ENCODE measurements around the gene ITIH6. TPM values are rescaled to one million over a fixed set of nuclear protein-coding genes. Genes with fewer than 3 reads are reported as not detected.

The ITIH6 gene
- total RNA-seq, 1 experiment from 2014 or later, result not detected

- ChIA-PET CTCF (no interaction called here), POLR2A (ENCODE audit: unreplicated experiment) (no interaction called here)
- H3K4me2 ChIP-seq (ENCODE audit: low read length), result peak overlapping the region; percentile 100
These were observed 12.5 kb upstream of the ITIH6 start for GRCh38 chrX:54810532-54810931.

GRCh38 chrX:54808605-54809483 is 10.8 kb upstream of the ITIH6 start:
- H3K4me3 ChIP-seq (ENCODE audit: low read length), result peak overlapping the region; percentile 83
- TF ChIP-seq EZH2 (IDR thresholded peaks at IDR 0.05; ENCODE audit: low read length, unreplicated experiment) (no peak), EZH2phosphoT487 (IDR thresholded peaks at IDR 0.05; ENCODE audit: borderline replicate concordance, low read length) (no peak), CTCF (conservative IDR thresholded peaks at IDR 0.05; ENCODE audit: low read depth, low read length) (no peak)
- BruUV-seq (replicated peaks), result TSS peak; percentile 86
- ATAC-seq, result peak; percentile 88
- peak overlapping the region; percentile 33; the same call in 1 of the 2 replicates for H3K27ac ChIP-seq (ENCODE audit: low read length)
- peaks cover 6% of the 10 kb centered on the region; the same call in 1 of the 2 replicates for H3K36me3 ChIP-seq (ENCODE audit: low read depth, low read length)
- H3K9me3 ChIP-seq (ENCODE audit: low read length), result no peaks in the 10 kb centered on the region
- peak overlapping the region; percentile 100 for H3K4me2 ChIP-seq (ENCODE audit: low read length)
- CTCF ChIA-PET, result no interaction called here
- H2AFZ ChIP-seq (ENCODE audit: low read length), result peak overlapping the region; percentile 95
- H4K20me1 ChIP-seq (ENCODE audit: low read length), result no peaks in the 10 kb centered on the region
- H3K9ac ChIP-seq (ENCODE audit: low read length), result peak overlapping the region; percentile 81
- H3F3A ChIP-seq (ENCODE audit: low read length, unreplicated experiment), result no peaks in the 10 kb centered on the region
- 0 out of 2 replicates have a peak, but pooled peaks cover 7% of the 10 kb centered on the region for H3K4me1 ChIP-seq (ENCODE audit: insufficient read depth, low read length)
- POLR2A ChIA-PET (ENCODE audit: unreplicated experiment), result interaction anchor here (0.7 to 0.8 kb wide), 2 partner anchors 169 to 468 kb away, joined by 3 to 6 read pairs; no protein-coding TSS in a partner anchor
- no peaks in the 10 kb centered on the region for H3K9me2 ChIP-seq (replicated peaks; ENCODE audit: low read length)
- peak; percentile 96 for DNase-seq
- H3K27me3 ChIP-seq (ENCODE audit: low read length), result peaks cover under 1% of the 10 kb centered on the region
- H3K79me2 ChIP-seq (ENCODE audit: low read length), result peaks cover 18% of the 10 kb centered on the region
- intact Hi-C loops (cut with micrococcal nuclease), result loop anchor here (1.0 to 10.0 kb wide), 3 partner anchors 170 to 564 kb away; partner anchors contain the start of gene APEX2

More at GRCh38 chrX:54810532-54810931, 12.5 kb upstream of the ITIH6 start:
- Histone ChIP-seq H3K4me3 (ENCODE audit: low read length) (peak overlapping the region; percentile 83; the same call in 1 of the 2 replicates), H2AFZ (ENCODE audit: low read length) (no peak overlapping the region), H3K9me2 (replicated peaks; ENCODE audit: low read length) (no peaks in the 10 kb centered on the region), H4K20me1 (ENCODE audit: low read length) (no peaks in the 10 kb centered on the region), H3K4me1 (ENCODE audit: insufficient read depth, low read length) (0 out of 2 replicates have a peak, but pooled peaks cover 7% of the 10 kb centered on the region), H3K9me3 (ENCODE audit: low read length) (no peaks in the 10 kb centered on the region), H3K27ac (ENCODE audit: low read length) (no peak overlapping the region), H3K27me3 (ENCODE audit: low read length) (no peaks in the 10 kb centered on the region), H3K9ac (ENCODE audit: low read length) (no peak overlapping the region), H3K79me2 (ENCODE audit: low read length) (peaks cover 18% of the 10 kb centered on the region), H3K36me3 (ENCODE audit: low read depth, low read length) (peaks cover 18% of the 10 kb centered on the region; the same call in 1 of the 2 replicates), H3F3A (ENCODE audit: low read length, unreplicated experiment) (no peaks in the 10 kb centered on the region)
- intact Hi-C loops (cut with micrococcal nuclease), result no loop called here
- no peak for ATAC-seq
- no peak for TF ChIP-seq EZH2phosphoT487 (IDR thresholded peaks at IDR 0.05; ENCODE audit: borderline replicate concordance, low read length)
- BruUV-seq (replicated peaks), result no TSS peak
- DNase-seq, result no peak

- peak; percentile 35 for ATAC-seq
- H3F3A ChIP-seq (ENCODE audit: low read length, unreplicated experiment), result no peaks in the 10 kb centered on the region
- H3K27me3 ChIP-seq (ENCODE audit: low read length), result peaks cover 7% of the 10 kb centered on the region
- no peaks in the 10 kb centered on the region for H3K36me3 ChIP-seq (ENCODE audit: low read depth, low read length)
- no peak for DNase-seq
- no peaks in the 10 kb centered on the region for H3K9me3 ChIP-seq (ENCODE audit: low read length)
- no peaks in the 10 kb centered on the region for H3K9me2 ChIP-seq (replicated peaks; ENCODE audit: low read length)
- H3K27ac ChIP-seq (ENCODE audit: low read length), result peak overlapping the region; percentile 33; the same call in 1 of the 2 replicates
- H3K4me1 ChIP-seq (ENCODE audit: insufficient read depth, low read length), result 0 out of 2 replicates have a peak, but pooled peaks cover 7% of the 10 kb centered on the region
- no TSS peak for BruUV-seq (replicated peaks)
- H3K4me2 ChIP-seq (ENCODE audit: low read length), result peak overlapping the region; percentile 100
- intact Hi-C loops (cut with micrococcal nuclease), result loop anchor here (1.0 to 10.0 kb wide), 3 partner anchors 169 to 563 kb away; partner anchors contain the start of gene APEX2
- ChIA-PET POLR2A (ENCODE audit: unreplicated experiment) (interaction anchor here (0.8 kb wide), 1 partner anchor 169 kb away, joined by 6 read pairs; no protein-coding TSS in a partner anchor), CTCF (no interaction called here)
- peak overlapping the region; percentile 95 for H2AFZ ChIP-seq (ENCODE audit: low read length)
- no peaks in the 10 kb centered on the region for H4K20me1 ChIP-seq (ENCODE audit: low read length)
- peak overlapping the region; percentile 83 for H3K4me3 ChIP-seq (ENCODE audit: low read length)
- TF ChIP-seq EZH2 (IDR thresholded peaks at IDR 0.05; ENCODE audit: low read length, unreplicated experiment), result no peak
- TF ChIP-seq EZH2phosphoT487 (IDR thresholded peaks at IDR 0.05; ENCODE audit: borderline replicate concordance, low read length), result no peak
- TF ChIP-seq CTCF (conservative IDR thresholded peaks at IDR 0.05; ENCODE audit: low read depth, low read length), result no peak
- peaks cover 18% of the 10 kb centered on the region for H3K79me2 ChIP-seq (ENCODE audit: low read length)
- peak overlapping the region; percentile 68 for H3K9ac ChIP-seq (ENCODE audit: low read length)
These were observed 10.1 kb upstream of the ITIH6 start for GRCh38 chrX:54808109-54808604.
